Panc1 (cell line): ENCODE measurements around the gene SHISAL1. TPM values are rescaled to one million over a fixed set of nuclear protein-coding genes. Genes with fewer than 3 reads are reported as not detected.
A peak's percentile ranks its signal among the peaks of the same experiment; 100 is the strongest.
"Not testable (repeated sequence)": the region's sequence is repeated elsewhere in the genome, so short reads cannot be mapped to it uniquely, and the experiment has no call there.

Experiments
- ATAC-seq: fragments of 200-7000 bp; cut with Tn5 transposase; 2 replicates; pipeline ENCODE4 v1.9.1; 2020; ENCODE audit warnings: mild to moderate bottlenecking, moderate library complexity
- BruUV-seq: library from RNA; stranded (reverse); fragments of 400-500 nt; replicated peaks from 2 replicates; lab custom pipeline; 2021; lab: Mats Ljungman, UMichigan
- CTCF ChIA-PET: fragments of 300-600 bp; sonication (Branson Sonifier 250); formaldehyde crosslinking; loops from one replicate; lab custom pipeline; 2022; ENCODE audit warnings: antibody characterized with exemption; lab: Charles Lee
- POLR2A ChIA-PET: fragments of 300-600 bp; sonication (Branson Sonifier 250); formaldehyde crosslinking; loops from one replicate; lab custom pipeline; 2022; ENCODE audit warnings: antibody characterized with exemption; lab: Charles Lee
- DNase-seq: peaks from one replicate; pipeline ENCODE4 v3.0.0-alpha.2; 2010; ENCODE audit warnings: low read depth, low spot score
- H3K27ac ChIP-seq: 2 replicates; pipeline ENCODE4 v1.5.1; 2011; ENCODE audit warnings: mild to moderate bottlenecking, low read length, inconsistent platforms
- H3K27me3 ChIP-seq: fragments of 200-500 bp; sonication (Bioruptor generic); 2 replicates; pipeline ENCODE4 v1.6.0; 2014; ENCODE audit warnings: low read length, inconsistent platforms; ENCODE audit not compliant: control insufficient read depth, insufficient read depth
- H3K36me3 ChIP-seq: fragments of 200-500 bp; sonication (Bioruptor generic); 2 replicates; pipeline ENCODE4 v1.5.1; 2014; ENCODE audit warnings: inconsistent platforms, mild to moderate bottlenecking, low read length, moderate library complexity; ENCODE audit not compliant: control insufficient read depth, insufficient read depth
- H3K4me1 ChIP-seq: 2 replicates; pipeline ENCODE4 v1.5.1; 2011; ENCODE audit warnings: inconsistent platforms, mild to moderate bottlenecking, low read length, moderate library complexity; ENCODE audit not compliant: control insufficient read depth, insufficient read depth
- H3K4me3 ChIP-seq, 2 experiments: 2 replicates each; pipeline ENCODE4 v1.5.1; 2011 to 2012; ENCODE audit warnings: low read depth in 2 of 2, low read length in 2 of 2, mild to moderate bottlenecking in 2 of 2, inconsistent platforms in 1 of 2, moderate library complexity in 1 of 2
- H3K9me3 ChIP-seq: fragments of 200-500 bp; sonication (Bioruptor generic); 2 replicates; pipeline ENCODE4 v1.5.1; 2014; ENCODE audit warnings: low read depth, mild to moderate bottlenecking, inconsistent platforms, low read length, moderate library complexity; ENCODE audit not compliant: control insufficient read depth, insufficient read depth
- CTCF ChIP-seq: fragments of 450-650 bp; IDR thresholded peaks from 2 replicates; pipeline ENCODE4 v1.5.1; 2017; ENCODE audit warnings: mild to moderate bottlenecking
- POLR2AphosphoS5 ChIP-seq: IDR thresholded peaks from 2 replicates; pipeline ENCODE4 v1.6.1; 2012; ENCODE audit warnings: mild to moderate bottlenecking, low read depth, low read length, moderate library complexity
- REST ChIP-seq, 2 experiments: IDR thresholded peaks; 2 replicates each; pipeline ENCODE4 v1.6.1; 2011 to 2012; ENCODE audit warnings: low read depth in 2 of 2, control low read depth in 1 of 2, low read length in 1 of 2, mild to moderate bottlenecking in 1 of 2, moderate library complexity in 1 of 2; ENCODE audit not compliant: insufficient read depth in 1 of 2
- SIN3A ChIP-seq: IDR thresholded peaks from 2 replicates; pipeline ENCODE4 v1.6.1; 2012; ENCODE audit warnings: low read depth, mild to moderate bottlenecking, low read length, moderate library complexity, borderline replicate concordance; ENCODE audit not compliant: insufficient read depth
- TCF7L2 ChIP-seq: IDR thresholded peaks from 2 replicates; pipeline ENCODE4 v1.6.1; 2011; ENCODE audit warnings: mild to moderate bottlenecking, low read depth, low read length, inconsistent platforms
- in situ Hi-C: cut with HindIII; loops from 2 replicates; pipeline ENCODE4 v1.10.0; 2016; ENCODE audit warnings: low sequenced_read_pairs, low pct_unique_long_range_greater_than_20kb
- intact Hi-C: fragments of 100-400 bp; cut with micrococcal nuclease; formaldehyde crosslinking; loops from one replicate; pipeline ENCODE4 v1.10.0; 2022; ENCODE audit not compliant: unreplicated experiment
- total RNA-seq: library from RNA; stranded (reverse); gene quantifications from one replicate; pipeline ENCODE4 v1.2.1, GENCODE V29; 2021; ENCODE audit not compliant: unreplicated experiment

The SHISAL1 gene
- total RNA-seq, 1 experiment from 2014 or later: 1.2 TPM

- H3K27ac ChIP-seq: peak overlapping the region; percentile 49; the same call in 1 of the 2 replicates
- H3K27me3 ChIP-seq: no peaks in the 10 kb centered on the region
- intact Hi-C loops (no loop called here), in situ Hi-C loops (no loop called here)
- ChIA-PET POLR2A (no interaction called here), CTCF (no interaction called here)
- H3K4me3 ChIP-seq: peak overlapping the region; percentile 49 to 76
- DNase-seq (no peak), ATAC-seq (no peak)
- H3K9me3 ChIP-seq: no peaks in the 10 kb centered on the region
- no peak for TF ChIP-seq SIN3A
- no peaks in the 10 kb centered on the region; the same call in 1 of the 2 replicates for H3K4me1 ChIP-seq
- no TSS peak for BruUV-seq
- no peaks in the 10 kb centered on the region for H3K36me3 ChIP-seq
Observed at GRCh38 chr22:44326491-44326885, 13.7 kb upstream of the SHISAL1 start.

- Histone ChIP-seq H3K27ac (peak overlapping the region; percentile 49; the same call in 1 of the 2 replicates), H3K36me3 (no peaks in the 10 kb centered on the region), H3K4me1 (no peaks in the 10 kb centered on the region; the same call in 1 of the 2 replicates), H3K4me3 (peak overlapping the region; percentile 49 to 76), H3K27me3 (no peaks in the 10 kb centered on the region), H3K9me3 (no peaks in the 10 kb centered on the region)
- in situ Hi-C loops: no loop called here
- BruUV-seq: no TSS peak
- intact Hi-C loops: no loop called here
- CTCF ChIA-PET: no interaction called here
- ATAC-seq: no peak
- POLR2A ChIA-PET: no interaction called here
- no peak for TF ChIP-seq TCF7L2
- TF ChIP-seq SIN3A: no peak
- TF ChIP-seq REST (IDR thresholded peaks at IDR 0.05; ENCODE audit: insufficient read depth in 1 of 2, low read depth in 2 of 2, low read length in 1 of 2): no peak
- TF ChIP-seq POLR2AphosphoS5: no peak
- TF ChIP-seq CTCF: no peak
- DNase-seq: no peak
Observed at GRCh38 chr22:44325718-44326490, 13.2 kb upstream of the SHISAL1 start.

GRCh38 chr22:44323140-44323790, 10.5 kb upstream of the SHISAL1 start:
- ATAC-seq, BruUV-seq, H3K4me3 ChIP-seq, H3K36me3 ChIP-seq, intact Hi-C loops, in situ Hi-C loops, H3K27ac ChIP-seq, POLR2A ChIA-PET, CTCF ChIA-PET, H3K9me3 ChIP-seq, H3K27me3 ChIP-seq, H3K4me1 ChIP-seq, DNase-seq: not testable (repeated sequence)
